Measurements from ENCODE around the gene CENPX.
A peak's percentile ranks its signal among the peaks of the same experiment; 100 is the strongest.

CENPX gene

GRCh38 chr17:82060001-82060380, 37.3 kb upstream of the CENPX start:
- Mint-ChIP-seq H3K27me3 (ENCODE audit: low read depth) (no peaks in the 10 kb centered on the region), H3K36me3 (ENCODE audit: low read depth) (peaks cover 10% of the 10 kb centered on the region), H3K4me1 (no peaks in the 10 kb centered on the region), H3K4me3 (peak overlapping the region in 1 of 3 experiments; percentile 58), H3K9me3 (no peaks in the 10 kb centered on the region), H3K27ac (no peak overlapping the region)
- TF ChIP-seq CTCF (IDR thresholded peaks at IDR 0.05; ENCODE audit: unreplicated experiment in 3 of 3), result no peak

GRCh38 chr17:82059272-82060000, 36.8 kb upstream of the CENPX start:
- no peaks in the 10 kb centered on the region for H3K4me1 Mint-ChIP-seq
- no peaks in the 10 kb centered on the region for H3K27me3 Mint-ChIP-seq (ENCODE audit: low read depth)
- no peaks in the 10 kb centered on the region for H3K9me3 Mint-ChIP-seq
- TF ChIP-seq CTCF (IDR thresholded peaks at IDR 0.05; ENCODE audit: unreplicated experiment in 3 of 3), result no peak
- H3K36me3 Mint-ChIP-seq (ENCODE audit: low read depth), result peaks cover 12% of the 10 kb centered on the region
- no peak overlapping the region for H3K4me3 Mint-ChIP-seq
- no peak overlapping the region for H3K27ac Mint-ChIP-seq

GRCh38 chr17:82058855-82059249, 36.2 kb upstream of the CENPX start:
- no peak for TF ChIP-seq CTCF (IDR thresholded peaks at IDR 0.05; ENCODE audit: unreplicated experiment in 3 of 3)
- H3K27me3 Mint-ChIP-seq (ENCODE audit: low read depth), result no peaks in the 10 kb centered on the region
- H3K4me3 Mint-ChIP-seq, result no peak overlapping the region
- peaks cover 12% of the 10 kb centered on the region for H3K36me3 Mint-ChIP-seq (ENCODE audit: low read depth)
- no peak overlapping the region for H3K27ac Mint-ChIP-seq
- H3K9me3 Mint-ChIP-seq, result no peaks in the 10 kb centered on the region
- no peaks in the 10 kb centered on the region for H3K4me1 Mint-ChIP-seq

GRCh38 chr17:82058230-82058854, 35.7 kb upstream of the CENPX start:
- no peak overlapping the region for H3K27ac Mint-ChIP-seq
- no peaks in the 10 kb centered on the region for H3K27me3 Mint-ChIP-seq (ENCODE audit: low read depth)
- H3K4me3 Mint-ChIP-seq, result no peak overlapping the region
- TF ChIP-seq CTCF (IDR thresholded peaks at IDR 0.05; ENCODE audit: unreplicated experiment in 3 of 3), result no peak
- no peaks in the 10 kb centered on the region for H3K9me3 Mint-ChIP-seq
- H3K36me3 Mint-ChIP-seq (ENCODE audit: low read depth), result peaks cover 12% of the 10 kb centered on the region
- H3K4me1 Mint-ChIP-seq, result peaks cover 1% of the 10 kb centered on the region

- Mint-ChIP-seq H3K27me3 (ENCODE audit: low read depth) (no peaks in the 10 kb centered on the region), H3K4me1 (peaks cover 5% of the 10 kb centered on the region), H3K27ac (no peak overlapping the region), H3K4me3 (no peak overlapping the region), H3K36me3 (ENCODE audit: low read depth) (peaks cover 12% of the 10 kb centered on the region), H3K9me3 (no peaks in the 10 kb centered on the region)
- no peak for TF ChIP-seq CTCF (IDR thresholded peaks at IDR 0.05; ENCODE audit: unreplicated experiment in 3 of 3)
These were observed 34.3 kb upstream of the CENPX start for GRCh38 chr17:82056729-82057621.

All from nephron (organoid).